GM18868 (cell line): ENCODE results near the gene SLC22A8.
A peak's percentile ranks its signal among the peaks of the same experiment; 100 is the strongest.
"Not testable (repeated sequence)": the region's sequence is repeated elsewhere in the genome, so short reads cannot be mapped to it uniquely, and the experiment has no call there.

Source experiments
- ATAC-seq: cut with Tn5 transposase; IDR thresholded peaks from one replicate; pipeline ENCODE4 v1.9.1; 2021; ENCODE audit warnings: mild to moderate bottlenecking, moderate library complexity; ENCODE audit not compliant: unreplicated experiment

The SLC22A8 gene

DNA sequence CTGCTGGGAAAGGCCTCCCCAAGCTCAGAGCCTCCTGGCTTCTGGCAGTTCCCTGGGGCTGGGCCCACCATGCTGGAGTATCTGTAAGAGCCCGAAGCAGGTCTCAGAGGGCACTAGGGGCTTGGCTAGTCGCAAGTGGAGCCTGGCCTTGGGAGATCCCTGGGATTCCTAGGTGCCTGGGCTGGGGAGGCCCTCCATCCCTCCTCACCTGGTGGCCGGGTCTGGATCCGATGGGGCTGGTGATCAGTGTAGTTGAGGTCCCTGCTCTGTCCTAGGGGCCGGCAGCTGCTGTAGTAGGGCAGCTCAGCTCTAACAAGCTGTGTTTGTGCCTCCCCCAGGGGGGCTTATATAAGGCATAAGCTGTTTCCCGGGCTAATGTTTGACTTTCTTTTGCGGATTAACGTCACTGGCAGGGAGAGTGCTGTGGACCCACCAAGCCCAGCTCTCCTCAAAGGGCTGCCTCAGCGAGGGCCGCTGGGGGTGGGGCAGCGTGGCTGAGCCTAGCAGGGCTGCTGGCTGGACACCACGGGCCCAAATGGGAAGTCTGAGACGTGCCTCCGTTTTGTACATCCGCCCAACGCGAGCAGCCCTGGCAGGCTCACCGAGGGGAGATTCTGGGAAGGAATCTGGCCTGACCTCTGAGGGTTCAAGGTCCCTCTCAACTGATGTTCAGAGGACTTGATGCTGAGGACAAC lies at the start of gene SLC22A8:
Gene SLC22A8 (minus strand): TSS at position 321 of the 695 bp plus-strand sequence. CDS start 883 bp downstream, outside the sequence.
- no peak for ATAC-seq

GRCh38 chr11:63046203-63046602 lies 30.6 kb upstream of the SLC22A8 start:
- not testable (repeated sequence) for ATAC-seq

- ATAC-seq: no peak
Observed at GRCh38 chr11:63042596-63042995, 27.0 kb upstream of the SLC22A8 start.

GRCh38 chr11:63032457-63032856 lies 16.8 kb upstream of the SLC22A8 start:
- no peak for ATAC-seq

DNA sequence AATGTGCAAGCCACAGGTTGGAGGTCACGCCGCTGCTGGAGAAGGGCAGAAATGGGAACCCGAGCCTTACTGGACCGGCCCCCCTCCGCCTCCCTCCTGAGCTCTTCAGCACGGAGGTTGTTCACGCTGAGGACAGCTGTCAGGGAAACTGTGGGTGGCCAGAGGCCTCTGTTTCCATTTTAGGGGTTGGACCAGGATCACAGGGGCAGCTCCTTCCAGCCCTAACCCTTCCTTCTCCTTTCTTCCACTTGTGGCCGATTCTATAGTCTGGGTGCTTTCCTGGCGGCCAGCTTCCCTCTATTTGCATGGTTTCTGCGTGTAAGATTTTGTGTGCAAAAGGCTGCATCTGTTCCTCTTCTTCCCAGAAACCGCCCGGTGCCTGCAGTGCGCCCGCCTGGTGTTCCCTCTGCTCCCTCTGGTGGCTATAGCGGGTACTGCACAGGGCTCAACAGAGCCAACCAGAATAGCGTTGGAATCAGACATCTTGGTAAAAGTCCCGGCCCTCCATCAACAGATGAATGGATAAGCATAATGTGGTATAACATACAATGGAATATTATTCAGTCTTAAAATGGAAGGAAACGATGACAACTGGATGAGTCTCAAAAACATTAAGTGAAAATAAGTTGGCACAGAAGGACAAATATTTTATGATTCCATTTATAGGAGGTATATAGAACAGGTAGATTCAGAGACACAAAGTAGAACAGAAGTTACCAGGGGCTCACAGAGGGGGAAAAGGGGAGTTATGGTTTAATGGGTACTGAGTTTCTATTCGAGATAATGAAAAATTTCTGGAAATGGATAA lies 8.4 kb upstream of the SLC22A8 start:
- peak; percentile 49 for ATAC-seq

- no peak for ATAC-seq
Observed at GRCh38 chr11:63023222-63023814, 7.7 kb upstream of the SLC22A8 start.

GRCh38 chr11:63022441-63022840 lies 6.8 kb upstream of the SLC22A8 start:
- ATAC-seq: no peak

- ATAC-seq: no peak
Observed at GRCh38 chr11:63020671-63021291, 5.1 kb upstream of the SLC22A8 start.

- ATAC-seq: no peak
Observed at GRCh38 chr11:63019506-63019905, 3.9 kb upstream of the SLC22A8 start.

GRCh38 chr11:63017306-63017974 lies 1.8 kb upstream of the SLC22A8 start:
- no peak for ATAC-seq

GRCh38 chr11:63014408-63015055 lies 1.1 kb downstream of the SLC22A8 start:
- ATAC-seq: no peak

DNA sequence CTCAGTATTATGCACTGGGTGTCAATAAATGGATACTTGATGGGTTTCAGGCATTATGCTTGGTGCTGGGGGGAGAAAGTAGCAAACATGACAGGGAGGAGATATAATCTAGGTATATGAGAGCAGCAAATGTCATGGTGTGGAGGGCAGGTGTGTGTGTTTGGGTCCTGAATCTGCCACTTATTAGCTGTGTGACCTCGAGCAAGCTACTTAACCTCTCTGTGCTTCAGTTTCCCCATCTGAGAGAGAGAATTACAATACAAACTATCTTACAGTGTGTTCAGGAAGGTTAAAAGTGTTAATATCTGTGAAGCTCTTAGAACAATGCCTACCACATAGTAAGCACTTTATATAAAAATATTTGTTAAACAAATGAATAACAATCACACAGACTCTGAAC lies 2.8 kb downstream of the SLC22A8 start:
- ATAC-seq: no peak

DNA sequence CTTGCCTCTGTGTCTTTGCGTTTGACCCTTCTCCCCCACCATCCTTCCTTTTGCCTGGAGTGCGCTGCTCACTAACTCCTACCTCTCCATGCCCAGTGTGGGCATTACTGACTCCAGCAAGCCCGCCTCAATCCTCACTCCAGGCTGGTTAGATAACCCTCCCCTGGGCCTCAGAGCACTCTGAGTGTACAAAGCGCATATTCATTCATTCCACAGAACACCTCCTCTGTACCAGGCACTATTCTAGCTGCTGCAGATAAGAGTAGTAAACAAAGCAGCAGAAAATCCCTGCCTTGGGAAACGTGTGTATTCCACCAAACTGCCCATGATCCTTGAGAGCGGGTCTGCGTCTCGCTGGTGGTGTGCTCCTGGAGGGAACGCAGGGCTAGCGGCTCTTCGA lies 3.2 kb downstream of the SLC22A8 start:
- no peak for ATAC-seq

GRCh38 chr11:63010934-63011439 lies 4.7 kb downstream of the SLC22A8 start:
- no peak for ATAC-seq

GRCh38 chr11:63007920-63008319 lies 7.7 kb downstream of the SLC22A8 start:
- no peak for ATAC-seq

GRCh38 chr11:63001456-63001855 lies 14.2 kb downstream of the SLC22A8 start:
- no peak for ATAC-seq

- no peak for ATAC-seq
Observed at GRCh38 chr11:62999649-63000048, 16.0 kb downstream of the SLC22A8 start.

GRCh38 chr11:62999156-62999555 lies 16.5 kb downstream of the SLC22A8 start:
- no peak for ATAC-seq

DNA sequence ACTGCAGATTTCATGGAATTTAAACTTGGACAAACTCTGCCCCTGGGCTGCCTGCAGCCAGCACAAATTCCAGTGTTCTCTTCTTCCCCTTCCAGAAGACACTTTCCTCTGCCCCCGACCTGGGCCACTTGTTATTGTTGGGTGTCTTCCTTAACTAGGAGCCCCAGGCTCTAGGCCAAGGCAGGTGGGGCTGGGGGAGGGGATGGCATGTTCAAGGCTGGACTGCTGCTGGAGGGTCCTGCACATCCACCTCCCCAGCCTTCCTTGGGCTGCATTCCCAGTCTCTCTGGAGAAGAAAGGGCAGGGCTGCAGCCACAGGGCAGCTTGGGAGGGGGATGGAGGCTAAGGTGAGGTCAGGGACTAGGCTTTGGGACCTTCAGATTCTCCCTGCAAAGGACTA lies 19.4 kb downstream of the SLC22A8 start:
- no peak for ATAC-seq

- no peak for ATAC-seq
Observed at GRCh38 chr11:62994775-62995174, 20.9 kb downstream of the SLC22A8 start.
